ENCODE measurements around the gene MEIS2. TPM values are rescaled to one million over a fixed set of nuclear protein-coding genes. Genes with fewer than 3 reads are reported as not detected.

Gene MEIS2
- polyA plus RNA-seq, 1 donor: 19.7 TPM

GRCh38 chr15:37098468-37099318, 1.7 kb downstream of the MEIS2 start:
- Histone ChIP-seq H3K27me3 (ENCODE audit: control insufficient read depth, insufficient read depth, low read length) (peaks cover 93% of the 10 kb centered on the region), H3K4me3 (ENCODE audit: low read length) (peak overlapping the region; percentile 73), H3K4me1 (ENCODE audit: control insufficient read depth, insufficient read depth, low read length) (no peaks in the 10 kb centered on the region), H3K9me3 (ENCODE audit: control insufficient read depth, low read depth, low read length) (peaks cover 16% of the 10 kb centered on the region), H3K27ac (ENCODE audit: low read length) (peak overlapping the region; percentile 81), H3K36me3 (ENCODE audit: control insufficient read depth, insufficient read depth, low read length) (no peaks in the 10 kb centered on the region)
- 0% methylated on average over 2 of the region's 75 CpGs for WGBS (ENCODE audit: insufficient coverage, low lambda C conversion rate)
- DNase-seq: peak in 1 of 2 donors; percentile 61

DNA sequence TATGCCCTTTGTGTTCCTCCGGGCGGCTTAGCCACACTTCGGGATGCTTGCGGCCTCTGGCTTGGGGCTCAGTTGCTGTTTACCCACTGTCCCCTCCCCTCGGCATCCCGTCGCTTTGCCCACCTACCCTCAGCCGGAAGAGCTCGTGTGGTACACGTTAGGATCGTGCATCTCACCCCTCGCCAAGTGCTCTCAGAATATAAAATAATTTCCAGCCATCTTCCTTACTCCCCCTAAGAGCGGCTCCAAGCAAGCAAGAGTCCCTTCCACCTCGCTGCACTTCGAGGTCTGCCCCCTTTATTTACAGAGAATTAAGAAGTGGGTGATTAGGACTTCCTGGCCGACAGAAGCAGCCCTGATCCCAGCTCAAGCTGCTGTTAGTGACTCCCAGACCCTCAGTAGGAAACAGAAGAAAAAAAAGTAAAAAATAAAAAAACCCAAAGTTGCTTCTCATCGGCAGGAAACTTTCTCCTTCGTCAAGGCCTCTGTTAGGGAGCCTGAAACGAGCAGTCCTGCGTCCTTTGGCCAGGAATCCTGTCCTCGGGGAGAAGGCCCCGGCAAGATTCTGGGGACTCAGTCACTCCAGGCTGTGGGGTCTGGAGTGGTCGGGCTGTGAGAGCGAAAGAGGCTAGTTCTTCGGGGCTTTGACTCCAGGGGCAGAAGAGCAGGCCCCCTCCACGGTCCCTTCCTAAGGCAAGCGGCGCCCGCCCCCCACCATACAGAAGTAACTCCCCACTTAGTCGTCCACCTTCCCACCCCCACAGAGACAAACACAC, 3.0 kb downstream of the MEIS2 start:
- no peaks in the 10 kb centered on the region for H3K4me1 ChIP-seq (ENCODE audit: control insufficient read depth, insufficient read depth, low read length)
- H3K9me3 ChIP-seq (ENCODE audit: control insufficient read depth, low read depth, low read length): peaks cover 15% of the 10 kb centered on the region
- H3K4me3 ChIP-seq (ENCODE audit: low read length): peak overlapping the region; percentile 73
- H3K36me3 ChIP-seq (ENCODE audit: control insufficient read depth, insufficient read depth, low read length): peaks cover 2% of the 10 kb centered on the region
- peaks cover 90% of the 10 kb centered on the region for H3K27me3 ChIP-seq (ENCODE audit: control insufficient read depth, insufficient read depth, low read length)
- peak overlapping the region; percentile 53 for H3K27ac ChIP-seq (ENCODE audit: low read length)
- DNase-seq: no peak
- 0% methylated on average over 4 of the region's 30 CpGs for WGBS (ENCODE audit: insufficient coverage, low lambda C conversion rate)

DNA sequence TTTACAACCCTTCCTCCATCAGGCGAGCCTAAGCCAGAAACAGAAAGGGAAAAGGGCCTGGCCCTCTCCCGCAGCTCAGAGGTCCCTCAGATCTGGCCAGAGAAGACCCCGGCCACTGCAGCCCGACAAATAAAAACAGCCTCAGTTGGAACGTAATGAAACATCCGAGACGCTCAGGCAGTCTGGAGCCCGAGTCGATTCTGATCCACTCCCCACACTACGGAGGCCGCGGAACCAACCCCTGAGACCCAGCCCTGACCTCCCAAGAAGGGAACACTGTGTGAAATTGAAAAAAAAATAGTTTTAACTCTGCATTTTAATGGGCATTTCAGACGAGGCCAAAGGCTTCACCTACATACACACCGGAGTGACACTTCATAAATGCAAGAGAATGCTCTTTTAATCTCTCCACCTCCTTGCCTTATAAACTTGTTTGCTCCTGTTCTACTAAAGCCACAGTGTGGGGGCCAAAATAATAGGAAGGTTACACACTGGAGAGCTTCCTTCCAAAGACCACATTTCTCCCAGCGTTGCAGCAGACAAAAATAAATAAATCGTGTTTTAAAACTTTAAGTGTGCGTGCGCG, 3.7 kb downstream of the MEIS2 start:
- H3K4me1 ChIP-seq (ENCODE audit: control insufficient read depth, insufficient read depth, low read length): no peaks in the 10 kb centered on the region
- H3K9me3 ChIP-seq (ENCODE audit: control insufficient read depth, low read depth, low read length): peaks cover 13% of the 10 kb centered on the region
- no peak for DNase-seq
- peaks cover 86% of the 10 kb centered on the region for H3K27me3 ChIP-seq (ENCODE audit: control insufficient read depth, insufficient read depth, low read length)
- H3K27ac ChIP-seq (ENCODE audit: low read length): peak overlapping the region; percentile 28
- peaks cover 2% of the 10 kb centered on the region for H3K36me3 ChIP-seq (ENCODE audit: control insufficient read depth, insufficient read depth, low read length)
- 3% methylated on average over 7 of the region's 19 CpGs for WGBS (ENCODE audit: insufficient coverage, low lambda C conversion rate)
- peak overlapping the region; percentile 73 for H3K4me3 ChIP-seq (ENCODE audit: low read length)

GRCh38 chr15:37095770-37096557, 4.4 kb downstream of the MEIS2 start:
- Histone ChIP-seq H3K9me3 (ENCODE audit: control insufficient read depth, low read depth, low read length) (peaks cover 10% of the 10 kb centered on the region), H3K27me3 (ENCODE audit: control insufficient read depth, insufficient read depth, low read length) (peaks cover 84% of the 10 kb centered on the region), H3K27ac (ENCODE audit: low read length) (peak overlapping the region; percentile 28), H3K36me3 (ENCODE audit: control insufficient read depth, insufficient read depth, low read length) (peaks cover 2% of the 10 kb centered on the region), H3K4me1 (ENCODE audit: control insufficient read depth, insufficient read depth, low read length) (no peaks in the 10 kb centered on the region), H3K4me3 (ENCODE audit: low read length) (peak overlapping the region; percentile 73)
- no peak for DNase-seq
- WGBS (ENCODE audit: insufficient coverage, low lambda C conversion rate): 0% methylated on average over 1 of the region's 32 CpGs

- Histone ChIP-seq H3K4me1 (ENCODE audit: control insufficient read depth, insufficient read depth, low read length) (no peaks in the 10 kb centered on the region), H3K36me3 (ENCODE audit: control insufficient read depth, insufficient read depth, low read length) (peaks cover 2% of the 10 kb centered on the region), H3K4me3 (ENCODE audit: low read length) (peak overlapping the region; percentile 73), H3K9me3 (ENCODE audit: control insufficient read depth, low read depth, low read length) (peaks cover 5% of the 10 kb centered on the region), H3K27ac (ENCODE audit: low read length) (peak overlapping the region; percentile 36), H3K27me3 (ENCODE audit: control insufficient read depth, insufficient read depth, low read length) (peaks cover 83% of the 10 kb centered on the region)
- no peak for DNase-seq
- 2% methylated on average over 4 of the region's 36 CpGs for WGBS (ENCODE audit: insufficient coverage, low lambda C conversion rate)
Measured at GRCh38 chr15:37094915-37095711, 5.2 kb downstream of the MEIS2 start.

GRCh38 chr15:37094333-37094914, 5.9 kb downstream of the MEIS2 start:
- H3K36me3 ChIP-seq (ENCODE audit: control insufficient read depth, insufficient read depth, low read length): peaks cover 2% of the 10 kb centered on the region
- H3K4me3 ChIP-seq (ENCODE audit: low read length): peak overlapping the region; percentile 2
- no CpG with 5 or more reads among the region's 7 CpGs for WGBS (ENCODE audit: insufficient coverage, low lambda C conversion rate)
- peak overlapping the region; percentile 14 for H3K27ac ChIP-seq (ENCODE audit: low read length)
- H3K9me3 ChIP-seq (ENCODE audit: control insufficient read depth, low read depth, low read length): peaks cover 5% of the 10 kb centered on the region
- H3K27me3 ChIP-seq (ENCODE audit: control insufficient read depth, insufficient read depth, low read length): peaks cover 76% of the 10 kb centered on the region
- DNase-seq: no peak
- no peaks in the 10 kb centered on the region for H3K4me1 ChIP-seq (ENCODE audit: control insufficient read depth, insufficient read depth, low read length)

- no peaks in the 10 kb centered on the region for H3K4me1 ChIP-seq (ENCODE audit: control insufficient read depth, insufficient read depth, low read length)
Measured at GRCh38 chr15:37093480-37094332, 6.6 kb downstream of the MEIS2 start.

GRCh38 chr15:37090543-37091175, 9.7 kb downstream of the MEIS2 start:
- Histone ChIP-seq H3K4me3 (ENCODE audit: low read length) (no peak overlapping the region), H3K9me3 (ENCODE audit: control insufficient read depth, low read depth, low read length) (no peaks in the 10 kb centered on the region), H3K27ac (ENCODE audit: low read length) (no peak overlapping the region), H3K4me1 (ENCODE audit: control insufficient read depth, insufficient read depth, low read length) (no peaks in the 10 kb centered on the region), H3K36me3 (ENCODE audit: control insufficient read depth, insufficient read depth, low read length) (peaks cover 2% of the 10 kb centered on the region), H3K27me3 (ENCODE audit: control insufficient read depth, insufficient read depth, low read length) (peaks cover 53% of the 10 kb centered on the region)
- DNase-seq: no peak
- WGBS (ENCODE audit: insufficient coverage, low lambda C conversion rate): no CpG with 5 or more reads among the region's 3 CpGs

More at GRCh38 chr15:37093480-37094332, 6.6 kb downstream of the MEIS2 start:
- Histone ChIP-seq H3K36me3 (ENCODE audit: control insufficient read depth, insufficient read depth, low read length) (peaks cover 2% of the 10 kb centered on the region), H3K27me3 (ENCODE audit: control insufficient read depth, insufficient read depth, low read length) (peaks cover 73% of the 10 kb centered on the region), H3K9me3 (ENCODE audit: control insufficient read depth, low read depth, low read length) (peaks cover 5% of the 10 kb centered on the region), H3K27ac (ENCODE audit: low read length) (no peak overlapping the region), H3K4me3 (ENCODE audit: low read length) (no peak overlapping the region)
- no CpG with 5 or more reads among the region's 11 CpGs for WGBS (ENCODE audit: insufficient coverage, low lambda C conversion rate)
- DNase-seq: no peak

Data from large intestine (tissue), 3 donors.